Activated gamma-delta T cell treated with Interleukin-2 at 50 U/mL for 16 hours (primary cell): Measurements from ENCODE around the gene APOL2.
"Not testable (repeated sequence)": the region's sequence is repeated elsewhere in the genome, so short reads cannot be mapped to it uniquely, and the experiment has no call there.

ENCODE experiments used
- DNase-seq: peaks from one replicate; pipeline ENCODE4 v3.0.0-alpha.2; 2020

APOL2 gene, protein sequence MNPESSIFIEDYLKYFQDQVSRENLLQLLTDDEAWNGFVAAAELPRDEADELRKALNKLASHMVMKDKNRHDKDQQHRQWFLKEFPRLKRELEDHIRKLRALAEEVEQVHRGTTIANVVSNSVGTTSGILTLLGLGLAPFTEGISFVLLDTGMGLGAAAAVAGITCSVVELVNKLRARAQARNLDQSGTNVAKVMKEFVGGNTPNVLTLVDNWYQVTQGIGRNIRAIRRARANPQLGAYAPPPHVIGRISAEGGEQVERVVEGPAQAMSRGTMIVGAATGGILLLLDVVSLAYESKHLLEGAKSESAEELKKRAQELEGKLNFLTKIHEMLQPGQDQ

DNA sequence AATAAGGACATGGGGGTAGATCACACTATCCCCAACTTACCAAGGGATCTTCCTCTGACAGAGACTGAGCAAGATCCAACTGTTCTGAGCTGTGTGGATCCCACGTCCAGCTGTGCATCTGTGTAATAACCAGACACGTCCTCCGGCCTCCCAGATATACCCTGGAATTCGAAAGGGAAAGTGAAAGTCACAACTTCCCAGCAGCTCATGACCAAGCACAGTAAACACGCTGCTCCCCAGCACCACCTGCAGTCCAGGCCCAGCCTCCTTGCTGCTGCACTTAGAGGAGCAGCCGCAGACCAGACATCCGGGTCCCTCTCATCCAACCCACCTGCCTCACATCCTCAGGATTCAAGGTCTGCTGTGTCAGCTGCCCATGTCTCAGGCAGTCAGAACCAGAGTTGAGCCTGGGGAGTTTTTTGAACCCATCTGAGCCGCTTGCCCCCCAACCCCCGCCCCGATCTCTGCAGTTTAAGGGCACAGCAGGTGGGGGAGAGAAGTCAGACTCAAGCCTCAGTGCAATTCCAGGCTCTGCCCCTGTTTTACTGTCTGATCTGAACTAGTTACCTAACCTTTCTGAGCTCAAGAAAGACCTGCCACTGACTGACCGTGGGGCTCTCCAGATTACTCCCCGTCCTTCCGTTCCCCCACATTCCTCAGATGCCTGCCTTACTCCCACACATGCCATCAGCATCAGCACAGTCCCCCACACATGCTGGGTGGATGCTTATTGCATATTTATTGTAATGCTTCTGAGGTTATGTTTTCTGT is at the start of gene APOL2:
Gene APOL2 (minus strand): TSS at position 127 of the 771 bp plus-strand sequence. CDS start 6,365 bp downstream, outside the sequence.
- DNase-seq, result peak; percentile 85

GRCh38 chr22:36288571-36289405 is 49.5 kb upstream of the APOL2 start:
- DNase-seq, result no peak

- no peak for DNase-seq
Observed at GRCh38 chr22:36287881-36288515, 48.7 kb upstream of the APOL2 start.

DNA sequence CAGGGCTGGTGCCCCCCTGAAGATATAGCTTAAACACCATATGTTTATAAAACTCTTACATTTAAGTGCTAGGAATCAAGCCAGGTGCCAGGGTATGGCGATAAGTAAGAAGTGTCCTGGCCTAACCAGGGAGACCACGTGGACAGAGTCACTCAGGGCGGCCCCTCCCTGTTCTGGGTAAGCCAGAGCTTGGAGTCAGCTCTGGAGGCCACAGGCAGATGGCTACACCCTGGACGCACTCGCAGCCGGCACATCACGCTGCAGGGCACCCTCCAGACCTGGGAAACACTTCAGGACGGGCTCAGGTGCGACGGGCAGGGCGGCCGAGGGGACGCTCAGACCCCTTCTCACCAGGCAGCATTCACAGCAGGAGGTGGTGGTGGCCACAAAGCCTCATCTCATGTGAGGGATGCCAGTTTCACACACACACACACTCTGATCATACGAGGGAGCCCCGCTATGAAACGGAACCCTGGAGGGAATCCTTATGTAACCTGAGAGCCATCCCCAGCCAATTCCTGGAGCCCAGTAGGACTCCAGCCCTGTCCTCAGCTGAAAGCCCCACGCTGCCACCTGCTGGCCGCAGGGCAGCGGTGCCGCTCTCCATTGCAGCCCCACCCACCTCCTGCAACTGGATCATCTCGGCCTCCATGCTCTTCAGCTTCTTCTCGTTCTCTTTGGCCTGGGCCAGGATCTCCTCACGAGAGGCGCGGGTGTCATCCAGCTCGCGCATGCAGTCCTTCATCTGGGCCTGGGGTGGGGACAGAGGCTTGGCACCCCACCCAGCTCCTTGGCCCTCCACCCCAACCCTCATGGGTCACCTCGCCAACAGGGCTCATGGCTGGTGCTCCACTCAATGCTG is 47.0 kb upstream of the APOL2 start:
- peak; percentile 56 for DNase-seq

- DNase-seq, result no peak
Observed at GRCh38 chr22:36285545-36285944, 46.2 kb upstream of the APOL2 start.

GRCh38 chr22:36285017-36285416 is 45.7 kb upstream of the APOL2 start:
- no peak for DNase-seq

DNA sequence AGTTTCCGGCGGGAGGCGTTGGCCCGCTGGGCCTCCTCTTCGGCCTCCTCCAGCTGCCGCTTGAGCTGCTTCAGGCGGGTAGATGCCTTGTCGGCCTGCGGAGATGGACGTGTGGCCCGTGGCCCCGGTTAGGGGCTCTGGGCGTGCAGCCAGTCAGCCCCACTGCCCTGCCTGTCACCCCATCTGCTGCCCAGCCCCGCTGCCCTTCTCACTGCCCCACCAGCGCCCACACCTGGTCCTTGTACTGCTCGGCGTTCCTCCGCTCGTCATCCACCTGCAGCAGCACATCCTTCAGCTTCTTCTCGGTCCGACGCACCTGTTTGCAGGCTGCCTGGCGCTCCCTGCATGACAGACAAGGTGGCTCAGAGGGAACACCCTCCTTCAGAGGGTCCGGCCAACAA is 44.8 kb upstream of the APOL2 start:
- no peak for DNase-seq

GRCh38 chr22:36282328-36282831 is 43.1 kb upstream of the APOL2 start:
- no peak for DNase-seq

DNA sequence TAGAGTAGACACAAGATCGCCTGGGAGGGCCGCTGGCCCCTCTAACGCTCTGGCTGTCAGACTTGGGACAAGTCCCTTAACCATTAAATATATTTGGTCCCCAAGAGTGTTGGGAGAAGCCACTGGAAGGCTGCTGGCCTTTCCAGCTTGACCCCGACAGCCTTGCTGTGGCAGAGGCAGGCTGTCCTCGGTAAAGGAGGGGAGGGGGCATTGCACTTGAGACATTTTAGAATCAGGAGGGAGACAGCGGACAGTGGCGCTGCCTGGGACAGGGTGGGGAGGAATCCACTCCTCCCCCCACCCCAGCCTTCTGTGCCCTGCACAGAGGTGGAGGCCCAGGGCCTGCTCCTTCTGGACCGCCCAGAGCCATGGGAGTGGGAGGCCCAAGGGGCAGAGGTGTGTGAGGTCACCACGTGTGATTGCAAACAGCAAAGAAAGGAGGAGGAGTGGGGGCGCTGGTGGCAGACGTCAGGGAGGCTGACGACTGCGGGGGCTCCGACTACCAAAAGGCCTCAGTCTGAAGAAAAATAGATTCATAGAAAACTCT is 42.5 kb upstream of the APOL2 start:
- DNase-seq, result no peak

DNA sequence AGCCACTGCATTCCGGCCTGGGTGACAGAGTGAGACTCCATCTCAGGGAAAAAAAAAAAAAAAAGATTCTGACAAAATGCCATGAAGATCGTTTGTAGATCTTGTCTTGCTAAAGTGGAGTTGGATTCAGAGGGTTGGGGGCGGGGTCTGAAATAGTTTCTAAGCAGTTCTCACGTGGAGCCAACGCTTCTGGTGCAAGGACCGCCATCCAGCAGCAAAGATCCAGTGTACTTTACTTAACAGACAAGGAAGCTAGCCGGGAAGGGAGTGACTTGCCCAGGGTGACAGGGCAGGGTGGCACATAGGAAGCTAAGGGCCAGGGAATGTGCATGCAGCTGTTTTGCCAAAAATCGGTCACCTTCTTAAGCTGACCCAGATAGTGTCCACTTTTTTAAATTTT is 41.1 kb upstream of the APOL2 start:
- DNase-seq, result no peak

DNA sequence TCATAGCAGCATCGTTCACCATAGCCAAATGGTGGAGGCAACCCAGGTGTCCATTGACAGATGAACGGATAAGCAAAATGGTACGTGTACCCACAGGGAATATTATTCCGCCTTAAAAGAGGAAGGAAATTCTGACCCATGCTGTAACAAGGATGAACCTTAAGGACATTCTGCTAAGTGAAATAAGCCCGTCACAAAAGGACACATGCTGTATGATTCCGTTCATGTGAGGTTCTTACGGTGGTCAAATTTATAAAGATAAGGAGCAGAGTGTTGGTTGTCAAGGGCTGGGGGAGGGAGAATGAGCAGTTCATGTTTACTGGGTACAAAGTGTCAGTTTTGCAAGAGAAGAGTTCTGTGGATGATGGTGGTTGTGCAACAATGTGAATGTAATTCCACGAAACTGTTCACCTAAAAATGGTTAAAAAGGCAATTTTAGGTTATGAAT is 39.9 kb upstream of the APOL2 start:
- DNase-seq, result no peak

DNA sequence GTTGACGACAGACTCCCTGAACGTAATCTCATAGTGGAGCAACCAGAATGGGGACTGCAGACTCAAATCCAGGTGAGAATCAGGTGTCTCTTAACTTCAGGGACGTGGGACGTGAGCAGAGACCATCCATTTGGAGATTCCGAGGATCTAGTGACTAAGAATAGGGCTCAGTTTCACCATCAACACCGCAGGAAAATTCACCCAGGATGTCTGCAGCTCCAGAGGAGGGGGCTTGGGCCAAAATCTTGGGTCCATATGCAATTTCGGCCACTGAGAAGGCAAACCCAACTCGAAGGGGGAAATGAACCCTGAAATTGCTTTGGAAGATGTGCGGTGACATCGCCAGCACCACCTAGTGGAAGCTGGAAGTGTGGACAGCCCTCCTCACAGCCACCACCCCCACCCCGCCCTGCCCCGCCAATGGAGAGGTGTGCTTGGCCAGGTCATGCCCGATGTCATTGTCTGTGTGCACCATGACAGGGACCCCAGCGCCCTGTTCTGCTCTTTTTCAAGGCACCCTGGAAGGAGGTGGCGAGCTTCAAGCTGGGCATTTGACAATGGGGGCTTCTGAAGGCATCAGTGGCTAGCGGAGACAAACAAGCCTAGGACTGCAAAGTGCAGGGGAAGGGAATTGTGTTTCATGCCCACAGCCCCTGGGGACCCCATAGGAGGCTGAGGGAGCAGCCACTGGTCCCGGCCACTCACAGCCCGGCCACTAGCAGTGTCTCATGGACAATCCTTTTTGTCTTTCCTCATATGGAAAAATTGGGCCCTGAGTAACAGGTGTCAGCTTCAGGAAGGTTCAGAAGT is 38.4 kb upstream of the APOL2 start:
- DNase-seq, result peak; percentile 61

DNA sequence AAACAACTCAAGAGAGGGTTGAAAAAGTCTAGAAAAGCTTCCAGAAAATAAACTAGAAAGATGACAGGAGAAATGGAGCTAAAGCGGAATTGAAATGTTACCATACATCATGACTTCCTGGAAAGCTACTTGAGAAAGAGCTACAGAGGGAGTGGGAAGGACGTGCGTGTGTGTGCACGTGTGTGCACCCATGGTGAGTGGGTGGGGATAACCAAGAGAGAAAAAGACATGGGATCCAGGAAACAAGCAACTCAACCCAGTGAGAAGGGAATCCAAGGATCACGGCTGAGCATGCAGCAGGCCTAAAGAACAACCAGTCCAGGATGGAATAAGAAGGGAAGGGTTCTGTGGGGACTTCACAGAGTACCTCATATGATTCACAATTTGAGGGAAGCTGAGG is 35.2 kb upstream of the APOL2 start:
- DNase-seq, result no peak

GRCh38 chr22:36271951-36272350 is 32.6 kb upstream of the APOL2 start:
- not testable (repeated sequence) for DNase-seq

DNA sequence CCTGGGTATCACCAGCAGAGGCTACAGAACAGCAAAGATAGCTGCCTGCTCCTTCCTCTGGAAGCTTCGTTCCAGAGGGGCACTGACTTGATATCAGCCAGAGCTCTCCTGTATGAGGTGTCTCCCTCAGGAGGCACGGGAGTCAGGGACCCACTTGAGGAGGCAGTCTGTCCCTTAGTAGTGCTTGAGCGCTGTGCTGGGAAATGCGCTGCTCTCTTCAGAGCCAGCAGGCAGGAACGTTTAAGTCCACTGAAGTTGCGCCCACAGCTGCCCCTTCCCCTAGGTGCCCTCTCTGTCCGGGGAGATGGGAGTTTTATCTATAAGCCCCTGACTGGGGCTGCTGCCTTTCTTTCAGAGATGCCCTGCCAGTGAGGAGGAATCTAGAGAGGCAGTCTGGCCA is 31.9 kb upstream of the APOL2 start:
- not testable (repeated sequence) for DNase-seq

- DNase-seq, result no peak
Observed at GRCh38 chr22:36267896-36268485, 28.7 kb upstream of the APOL2 start.

- no peak for DNase-seq
Observed at GRCh38 chr22:36267058-36267457, 27.7 kb upstream of the APOL2 start.

DNA sequence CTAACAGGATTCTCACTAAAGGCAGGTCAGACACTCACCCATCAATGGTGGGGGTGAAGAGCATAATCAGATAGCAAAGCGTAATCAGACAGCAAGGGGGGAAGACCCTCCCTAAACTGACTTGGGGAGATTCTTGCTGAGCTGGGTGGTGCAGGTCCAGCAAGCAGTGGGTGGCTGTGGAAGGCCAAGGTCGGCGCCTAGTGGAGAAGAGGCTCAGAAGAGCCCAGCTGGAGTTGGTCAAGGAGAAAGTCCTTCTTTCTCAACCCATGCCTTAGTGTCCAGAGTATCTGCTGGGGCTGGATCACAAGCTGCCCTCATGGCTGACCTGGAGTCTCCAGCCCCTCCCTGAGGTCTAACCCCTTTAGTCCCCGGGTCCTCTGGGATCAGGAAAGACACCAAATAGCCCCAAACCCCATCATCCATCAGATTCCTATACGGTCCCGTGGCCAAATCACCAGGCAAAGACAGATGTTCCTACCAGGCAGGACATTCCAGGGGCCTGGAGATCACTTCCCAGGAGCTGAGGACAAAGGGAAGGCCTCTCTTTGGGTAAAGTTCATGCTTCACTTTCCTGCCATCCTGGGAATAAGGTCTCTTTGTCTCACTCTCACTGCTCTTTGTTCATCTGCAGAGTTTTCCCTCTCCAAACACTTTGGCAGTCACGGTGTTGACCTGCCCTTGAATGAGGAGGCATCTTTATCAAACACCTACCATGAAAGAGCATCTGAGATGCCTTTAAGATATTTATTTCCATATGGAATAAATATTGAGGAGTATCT is 24.7 kb upstream of the APOL2 start:
- DNase-seq, result not testable (repeated sequence)

GRCh38 chr22:36263216-36263673 is 23.9 kb upstream of the APOL2 start:
- not testable (repeated sequence) for DNase-seq
